Measurements from ENCODE around the gene SNRPF.

The SNRPF gene

GRCh38 chr12:95898081-95898480 lies 39.3 kb downstream of the SNRPF start:
- TF ChIP-seq CTCF (IDR thresholded peaks at IDR 0.05; ENCODE audit: unreplicated experiment in 3 of 3): no peak

GRCh38 chr12:95908573-95908972 lies 49.8 kb downstream of the SNRPF start:
- Mint-ChIP-seq H3K36me3 (ENCODE audit: low read depth) (no peaks in the 10 kb centered on the region), H3K4me3 (no peak overlapping the region), H3K4me1 (no peaks in the 10 kb centered on the region), H3K9me3 (peaks cover 10% of the 10 kb centered on the region), H3K27ac (no peak overlapping the region), H3K27me3 (ENCODE audit: low read depth) (no peaks in the 10 kb centered on the region)
- no peak for TF ChIP-seq CTCF (IDR thresholded peaks at IDR 0.05; ENCODE audit: unreplicated experiment in 3 of 3)

More at GRCh38 chr12:95898081-95898480, 39.3 kb downstream of the SNRPF start:
- H3K9me3 Mint-ChIP-seq: no peaks in the 10 kb centered on the region
- no peaks in the 10 kb centered on the region for H3K4me1 Mint-ChIP-seq
- no peak overlapping the region for H3K4me3 Mint-ChIP-seq
- H3K27ac Mint-ChIP-seq: no peak overlapping the region
- H3K27me3 Mint-ChIP-seq (ENCODE audit: low read depth): no peaks in the 10 kb centered on the region
- H3K36me3 Mint-ChIP-seq (ENCODE audit: low read depth): no peaks in the 10 kb centered on the region

DNA sequence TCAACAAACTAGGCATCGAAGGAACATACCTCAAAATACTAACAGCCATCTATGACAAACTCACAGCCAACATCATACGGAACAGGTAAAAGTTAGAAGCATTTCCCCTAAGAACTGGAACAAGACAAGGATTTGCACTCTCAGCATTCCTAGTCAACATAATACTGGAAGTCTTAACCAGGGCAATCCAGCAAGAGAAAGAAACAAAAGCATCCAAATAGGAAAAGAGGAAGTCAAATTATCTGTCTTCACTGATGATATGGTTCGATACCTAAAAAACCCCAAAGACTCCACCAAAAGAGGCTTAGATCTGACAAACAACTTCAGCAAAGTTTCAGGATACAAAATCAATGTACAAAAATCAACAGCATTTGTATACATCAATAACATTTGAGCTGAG lies 51.1 kb downstream of the SNRPF start:
- no peaks in the 10 kb centered on the region for H3K36me3 Mint-ChIP-seq (ENCODE audit: low read depth)
- H3K27ac Mint-ChIP-seq: no peak overlapping the region
- H3K9me3 Mint-ChIP-seq: peaks cover 8% of the 10 kb centered on the region
- H3K4me3 Mint-ChIP-seq: no peak overlapping the region
- no peaks in the 10 kb centered on the region for H3K27me3 Mint-ChIP-seq (ENCODE audit: low read depth)
- no peaks in the 10 kb centered on the region for H3K4me1 Mint-ChIP-seq
- no peak for TF ChIP-seq CTCF (IDR thresholded peaks at IDR 0.05; ENCODE audit: unreplicated experiment in 3 of 3)

Measured in nephron (organoid).